A673 (cell line): ENCODE data around the gene GPR156.

Experiments
- CTCF ChIP-seq: fragments of 300-800, 200-600 bp; sonication (generic); conservative IDR thresholded peaks from 2 replicates; pipeline ENCODE4 v1.5.1; 2017; ENCODE audit warnings: low read depth, mild to moderate bottlenecking, antibody characterized with exemption, low read length, moderate library complexity, mixed read lengths
- EZH2 ChIP-seq: fragments of 200-600 bp; sonication (generic); IDR thresholded peaks from 2 replicates; pipeline ENCODE4 v1.6.1; 2017; ENCODE audit warnings: borderline replicate concordance, low read depth, mild to moderate bottlenecking, mixed read lengths, antibody characterized with exemption, low read length; ENCODE audit not compliant: poor library complexity, severe bottlenecking

DNA sequence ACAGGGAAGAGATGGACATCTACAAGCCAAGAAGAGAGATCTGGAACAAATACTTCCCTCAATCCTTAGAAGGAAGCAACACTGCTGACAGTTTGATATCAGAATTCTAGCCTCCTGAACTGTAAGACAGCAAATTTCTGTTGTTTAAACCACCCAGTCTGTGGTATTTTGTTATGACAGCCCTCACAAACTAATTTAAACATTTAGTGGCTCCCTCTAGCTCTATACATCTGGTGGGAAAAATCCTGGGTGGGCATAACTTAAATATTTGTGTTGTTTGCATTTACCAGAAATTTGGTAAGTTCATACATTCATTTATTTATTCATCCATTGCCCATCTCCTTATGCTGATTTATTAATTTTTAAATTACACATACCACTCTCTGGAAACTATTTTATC lies 128.3 kb downstream of the GPR156 start:
- TF ChIP-seq CTCF (no peak), EZH2 (no peak)
